ENCODE measurements around the gene AGRP.

AGRP gene

GRCh38 chr16:67442581-67443255, 40.6 kb downstream of the AGRP start:
- Mint-ChIP-seq H3K27ac (no peak overlapping the region), H3K36me3 (peaks cover 11% of the 10 kb centered on the region)
- no peak for DNase-seq

GRCh38 chr16:67441907-67442306, 41.4 kb downstream of the AGRP start:
- Mint-ChIP-seq H3K27ac (peak overlapping the region; percentile 38), H3K9me3 (no peaks in the 10 kb centered on the region), H3K36me3 (peaks cover 10% of the 10 kb centered on the region), H3K4me1 (no peaks in the 10 kb centered on the region), H3K27me3 (no peaks in the 10 kb centered on the region), H3K4me3 (no peak overlapping the region)
- CTCF ChIA-PET: interaction anchor here (12.0 kb wide), 1 partner anchor 15 kb away, joined by 101 read pairs; no protein-coding TSS in a partner anchor
- DNase-seq: no peak

More at GRCh38 chr16:67442581-67443255, 40.6 kb downstream of the AGRP start:
- H3K9me3 Mint-ChIP-seq: no peaks in the 10 kb centered on the region
- no peak overlapping the region for H3K4me3 Mint-ChIP-seq
- H3K27me3 Mint-ChIP-seq: no peaks in the 10 kb centered on the region
- CTCF ChIA-PET: interaction anchor here (0.5 to 12.0 kb wide), 3 partner anchors 16 to 158 kb away, joined by 3 to 101 read pairs (median 3); partner anchors contain the start of gene TPPP3
- no peaks in the 10 kb centered on the region for H3K4me1 Mint-ChIP-seq

GRCh38 chr16:67441271-67441753, 42.0 kb downstream of the AGRP start:
- CTCF ChIA-PET: interaction anchor here (12.0 kb wide), 1 partner anchor 14 kb away, joined by 101 read pairs; no protein-coding TSS in a partner anchor
- DNase-seq: no peak
- no peaks in the 10 kb centered on the region for H3K4me1 Mint-ChIP-seq
- no peaks in the 10 kb centered on the region for H3K27me3 Mint-ChIP-seq
- no peak overlapping the region for H3K4me3 Mint-ChIP-seq
- H3K36me3 Mint-ChIP-seq: peaks cover 7% of the 10 kb centered on the region
- no peak overlapping the region for H3K27ac Mint-ChIP-seq
- no peaks in the 10 kb centered on the region for H3K9me3 Mint-ChIP-seq

GRCh38 chr16:67438824-67439393, 44.4 kb downstream of the AGRP start:
- Mint-ChIP-seq H3K36me3 (peaks cover 5% of the 10 kb centered on the region), H3K4me3 (no peak overlapping the region), H3K27ac (no peak overlapping the region), H3K27me3 (no peaks in the 10 kb centered on the region), H3K4me1 (no peaks in the 10 kb centered on the region), H3K9me3 (no peaks in the 10 kb centered on the region)
- no peak for DNase-seq
- CTCF ChIA-PET: interaction anchor here (0.9 to 12.0 kb wide), 2 partner anchors 12 to 28 kb away, joined by 3 to 101 read pairs; no protein-coding TSS in a partner anchor

- DNase-seq: no peak
- Mint-ChIP-seq H3K9me3 (no peaks in the 10 kb centered on the region), H3K27me3 (peaks cover 5% of the 10 kb centered on the region), H3K4me3 (no peak overlapping the region), H3K4me1 (no peaks in the 10 kb centered on the region), H3K27ac (no peak overlapping the region), H3K36me3 (peaks cover 5% of the 10 kb centered on the region)
- CTCF ChIA-PET: interaction anchor here (0.9 to 12.0 kb wide), 2 partner anchors 11 to 28 kb away, joined by 3 to 101 read pairs; no protein-coding TSS in a partner anchor
Observed at GRCh38 chr16:67438098-67438791, 45.1 kb downstream of the AGRP start.

GRCh38 chr16:67437513-67437912, 45.8 kb downstream of the AGRP start:
- H3K27ac Mint-ChIP-seq: no peak overlapping the region
- peaks cover 13% of the 10 kb centered on the region for H3K27me3 Mint-ChIP-seq
- peaks cover 5% of the 10 kb centered on the region for H3K36me3 Mint-ChIP-seq
- CTCF ChIA-PET: interaction anchor here (12.0 kb wide), 1 partner anchor 11 kb away, joined by 101 read pairs; no protein-coding TSS in a partner anchor
- no peaks in the 10 kb centered on the region for H3K9me3 Mint-ChIP-seq
- no peak for DNase-seq
- no peak overlapping the region for H3K4me3 Mint-ChIP-seq
- no peaks in the 10 kb centered on the region for H3K4me1 Mint-ChIP-seq

- Mint-ChIP-seq H3K4me1 (peaks cover 3% of the 10 kb centered on the region), H3K27me3 (peaks cover 21% of the 10 kb centered on the region), H3K36me3 (peaks cover 5% of the 10 kb centered on the region), H3K4me3 (no peak overlapping the region), H3K27ac (no peak overlapping the region), H3K9me3 (no peaks in the 10 kb centered on the region)
- CTCF ChIA-PET: no interaction called here
- DNase-seq: no peak
Observed at GRCh38 chr16:67436640-67437193, 46.6 kb downstream of the AGRP start.

- Mint-ChIP-seq H3K4me3 (no peak overlapping the region), H3K27me3 (peaks cover 28% of the 10 kb centered on the region), H3K36me3 (peaks cover 5% of the 10 kb centered on the region), H3K4me1 (peaks cover 5% of the 10 kb centered on the region), H3K9me3 (no peaks in the 10 kb centered on the region), H3K27ac (no peak overlapping the region)
- DNase-seq: no peak
- CTCF ChIA-PET: interaction anchor here (4.9 kb wide), 1 partner anchor 11 kb away, joined by 24 read pairs; no protein-coding TSS in a partner anchor
Observed at GRCh38 chr16:67435758-67436164, 47.6 kb downstream of the AGRP start.

GRCh38 chr16:67433131-67433719, 50.1 kb downstream of the AGRP start:
- CTCF ChIA-PET: interaction anchor here (1.2 to 4.9 kb wide), 2 partner anchors 14 to 32 kb away, joined by 4 to 24 read pairs; no protein-coding TSS in a partner anchor

More at GRCh38 chr16:67433131-67433719, 50.1 kb downstream of the AGRP start:
- peaks cover 53% of the 10 kb centered on the region for H3K27me3 Mint-ChIP-seq
- H3K36me3 Mint-ChIP-seq: peaks cover under 1% of the 10 kb centered on the region
- H3K4me3 Mint-ChIP-seq: no peak overlapping the region
- H3K4me1 Mint-ChIP-seq: peaks cover 10% of the 10 kb centered on the region
- no peak for DNase-seq
- H3K9me3 Mint-ChIP-seq: no peaks in the 10 kb centered on the region
- no peak overlapping the region for H3K27ac Mint-ChIP-seq

Data from activated naive CD4-positive, alpha-beta T cell treated with anti-CD3 and anti-CD28 coated beads, Interleukin-2, amount 10 ng/mL, durations not matched to agents 7 days and 5 days (primary cell).